Stimulated activated CD8-positive, alpha-beta memory T cell treated with anti-CD3 and anti-CD28 coated beads, Interleukin-15, amount 100 ng/mL, for 4 hours (primary cell): Measurements from ENCODE around the gene IKBKE.
A peak's percentile ranks its signal among the peaks of the same experiment; 100 is the strongest.

Experiments used
- DNase-seq, 2 donors: peaks; one replicate each; pipeline ENCODE4 v3.0.0-alpha.2; 2020; ENCODE audit warnings: low read depth in 2 of 2

IKBKE gene

GRCh38 chr1:206455289-206455665, 15.0 kb upstream of the IKBKE start:
- DNase-seq, result no peak

- no peak for DNase-seq
These were observed 14.5 kb upstream of the IKBKE start for GRCh38 chr1:206455666-206456344.

- no peak for DNase-seq
These were observed 13.5 kb upstream of the IKBKE start for GRCh38 chr1:206456577-206457370.

GRCh38 chr1:206457408-206458120, 12.7 kb upstream of the IKBKE start:
- DNase-seq, result no peak

GRCh38 chr1:206459703-206460102, 10.6 kb upstream of the IKBKE start:
- no peak for DNase-seq

GRCh38 chr1:206460836-206461426, 9.3 kb upstream of the IKBKE start:
- DNase-seq, result no peak

GRCh38 chr1:206461602-206462455, 8.4 kb upstream of the IKBKE start:
- peak in 1 of 2 donors; percentile 42 for DNase-seq

- no peak for DNase-seq
These were observed 7.1 kb upstream of the IKBKE start for GRCh38 chr1:206463137-206463536.

- DNase-seq, result no peak
These were observed 6.4 kb upstream of the IKBKE start for GRCh38 chr1:206463911-206464310.

- DNase-seq, result no peak
These were observed 5.8 kb upstream of the IKBKE start for GRCh38 chr1:206464456-206464964.

- DNase-seq, result no peak
These were observed 4.3 kb upstream of the IKBKE start for GRCh38 chr1:206465951-206466350.

- DNase-seq, result peak in 1 of 2 donors; percentile 21
These were observed 3.2 kb upstream of the IKBKE start for GRCh38 chr1:206466840-206467649.

- DNase-seq, result no peak
These were observed 2.4 kb upstream of the IKBKE start for GRCh38 chr1:206467915-206468314.

- no peak for DNase-seq
These were observed 1.7 kb upstream of the IKBKE start for GRCh38 chr1:206468571-206468970.

- DNase-seq, result no peak
These were observed 804 bp upstream of the IKBKE start for GRCh38 chr1:206469411-206469932.

- DNase-seq, result peak in 1 of 2 donors; percentile 13
These were observed 577 bp downstream of the IKBKE start for GRCh38 chr1:206470692-206471414.

GRCh38 chr1:206471415-206471801, 1.1 kb downstream of the IKBKE start:
- no peak for DNase-seq

GRCh38 chr1:206472024-206472423, 1.7 kb downstream of the IKBKE start:
- DNase-seq, result no peak

- no peak for DNase-seq
These were observed 2.2 kb downstream of the IKBKE start for GRCh38 chr1:206472454-206472853.
